ENCODE measurements around the gene RIN3. TPM values are rescaled to one million over a fixed set of nuclear protein-coding genes. Genes with fewer than 3 reads are reported as not detected.

Gene RIN3
- total and polyA plus RNA-seq, 10 of the 15 experiments (the other 5 are each of a cell fraction or from before 2014, with no cell fraction given) = 0.91 to 23.3 (median 6.3) TPM

DNA sequence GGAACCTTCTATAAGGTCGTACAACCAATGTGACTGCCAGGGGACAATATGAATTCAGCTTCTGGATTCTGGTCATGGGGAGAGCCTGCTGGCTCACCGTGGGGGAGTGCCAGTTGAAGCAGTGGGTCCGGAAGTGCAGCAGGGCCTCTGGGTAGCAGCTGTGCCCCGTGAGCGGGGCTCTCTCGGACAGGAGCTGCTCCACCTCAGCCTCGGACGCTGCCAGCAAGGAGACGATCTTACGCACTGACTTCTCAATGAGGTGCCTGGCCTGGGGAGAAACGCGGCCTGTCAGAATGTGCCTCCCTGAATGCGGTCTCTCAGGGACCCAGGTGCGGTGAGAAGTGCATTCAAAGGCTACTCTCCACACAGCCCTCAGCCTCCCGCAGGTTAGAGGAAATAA lies 192.8 kb downstream of the RIN3 start:
- DNase-seq (ENCODE audit: low read depth, low spot score) (no peak), FAIRE-seq (no peak), ATAC-seq (no peak)
- ChIA-PET RAD21 (ENCODE audit: unreplicated experiment) (interaction anchor here (1.0 kb wide), 1 partner anchor 77 kb away, joined by 4 read pairs; no protein-coding TSS in a partner anchor), SMC1A (ENCODE audit: uncharacterized antibody, unreplicated experiment) (no interaction called here), CTCF (interaction anchor here (1.4 kb wide), 1 partner anchor 78 kb away, joined by 3 read pairs; no protein-coding TSS in a partner anchor), POLR2A (no interaction called here)
- H3K79me2 ChIP-seq (ENCODE audit: control insufficient read depth, insufficient read depth, low read length) = no peaks in the 10 kb centered on the region
- in situ Hi-C loops (cut with MboI) = no loop called here
- no peak overlapping the region for H3K4me3 ChIP-seq
- no peaks in the 10 kb centered on the region for H4K20me1 ChIP-seq (ENCODE audit: control insufficient read depth, insufficient read depth)
- H3K36me3 ChIP-seq (ENCODE audit: control insufficient read depth in 2 of 2, insufficient read depth in 2 of 2, low read length in 1 of 2) = peaks cover 1 to 6% of the 10 kb centered on the region in 2 experiments; a peak in 3 of 4 replicates
- WGBS (ENCODE audit: insufficient coverage, insufficient replicate concordance, low lambda C conversion rate, missing lambda C conversion rate) = 95% methylated on average over 14 of the region's 15 CpGs
- H3K4me1 ChIP-seq (ENCODE audit: control insufficient read depth, insufficient read depth, low read length) = peaks cover 25% of the 10 kb centered on the region
- H3K9me3 ChIP-seq (replicated peaks; ENCODE audit: control insufficient read depth, insufficient read depth, low read length) = no peaks in the 10 kb centered on the region
- H3K9ac ChIP-seq (ENCODE audit: control insufficient read depth, insufficient read depth, low read length) = no peak overlapping the region
- no peaks in the 10 kb centered on the region for H3K27me3 ChIP-seq (replicated peaks in 1 of 2; ENCODE audit: control insufficient read depth in 2 of 2, insufficient read depth in 2 of 2, low read length in 1 of 2)
- H2AFZ ChIP-seq (ENCODE audit: control insufficient read depth, low read depth, low read length) = no peak overlapping the region
- no peak overlapping the region for H3K27ac ChIP-seq (ENCODE audit: control insufficient read depth, insufficient read depth)
- H3K4me2 ChIP-seq (ENCODE audit: control insufficient read depth, insufficient read depth) = no peak overlapping the region
- BruUV-seq (replicated peaks) = no TSS peak
- intact Hi-C loops (cut with micrococcal nuclease; ENCODE audit: unreplicated experiment) = no loop called here
- TF ChIP-seq POU2F2 (IDR thresholded peaks at IDR 0.05; ENCODE audit: borderline replicate concordance, low read depth, low read length) (no peak), TCF3 (IDR thresholded peaks at IDR 0.05; ENCODE audit: borderline replicate concordance, insufficient read depth, low read depth, low read length) (no peak), RELA (IDR thresholded peaks at IDR 0.05; ENCODE audit: borderline replicate concordance, partially characterized antibody) (no peak), RBBP5 (conservative IDR thresholded peaks at IDR 0.05) (no peak), FOXK2 (IDR thresholded peaks at IDR 0.05) (no peak), RB1 (IDR thresholded peaks at IDR 0.05; ENCODE audit: borderline replicate concordance) (no peak), WRNIP1 (IDR thresholded peaks at IDR 0.05; ENCODE audit: borderline replicate concordance, low read depth, low read length) (no peak), EZH2 (IDR thresholded peaks at IDR 0.05; ENCODE audit: borderline replicate concordance, control insufficient read depth, low read depth, low read length) (no peak), LARP7 (IDR thresholded peaks at IDR 0.05) (no peak), SPI1 (IDR thresholded peaks at IDR 0.05; ENCODE audit: borderline replicate concordance, insufficient read depth, low read depth, low read length) (no peak), SUZ12 (IDR thresholded peaks at IDR 0.05; ENCODE audit: unreplicated experiment) (no peak), SMAD1 (IDR thresholded peaks at IDR 0.05; ENCODE audit: low read depth, partially characterized antibody) (no peak), FOS (IDR thresholded peaks at IDR 0.05; ENCODE audit: borderline replicate concordance, extremely low read depth, insufficient read length) (no peak)
- TF ChIP-seq, protein P1, sequence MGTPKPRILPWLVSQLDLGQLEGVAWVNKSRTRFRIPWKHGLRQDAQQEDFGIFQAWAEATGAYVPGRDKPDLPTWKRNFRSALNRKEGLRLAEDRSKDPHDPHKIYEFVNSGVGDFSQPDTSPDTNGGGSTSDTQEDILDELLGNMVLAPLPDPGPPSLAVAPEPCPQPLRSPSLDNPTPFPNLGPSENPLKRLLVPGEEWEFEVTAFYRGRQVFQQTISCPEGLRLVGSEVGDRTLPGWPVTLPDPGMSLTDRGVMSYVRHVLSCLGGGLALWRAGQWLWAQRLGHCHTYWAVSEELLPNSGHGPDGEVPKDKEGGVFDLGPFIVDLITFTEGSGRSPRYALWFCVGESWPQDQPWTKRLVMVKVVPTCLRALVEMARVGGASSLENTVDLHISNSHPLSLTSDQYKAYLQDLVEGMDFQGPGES (IDR thresholded peaks at IDR 0.05) = no peak
- TF ChIP-seq, protein P2, sequence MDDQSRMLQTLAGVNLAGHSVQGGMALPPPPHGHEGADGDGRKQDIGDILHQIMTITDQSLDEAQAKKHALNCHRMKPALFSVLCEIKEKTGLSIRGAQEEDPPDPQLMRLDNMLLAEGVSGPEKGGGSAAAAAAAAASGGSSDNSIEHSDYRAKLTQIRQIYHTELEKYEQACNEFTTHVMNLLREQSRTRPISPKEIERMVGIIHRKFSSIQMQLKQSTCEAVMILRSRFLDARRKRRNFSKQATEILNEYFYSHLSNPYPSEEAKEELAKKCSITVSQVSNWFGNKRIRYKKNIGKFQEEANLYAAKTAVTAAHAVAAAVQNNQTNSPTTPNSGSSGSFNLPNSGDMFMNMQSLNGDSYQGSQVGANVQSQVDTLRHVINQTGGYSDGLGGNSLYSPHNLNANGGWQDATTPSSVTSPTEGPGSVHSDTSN (IDR thresholded peaks at IDR 0.05; ENCODE audit: insufficient replicate concordance, low read depth, low read length) = no peak
- TF ChIP-seq, protein P3, sequence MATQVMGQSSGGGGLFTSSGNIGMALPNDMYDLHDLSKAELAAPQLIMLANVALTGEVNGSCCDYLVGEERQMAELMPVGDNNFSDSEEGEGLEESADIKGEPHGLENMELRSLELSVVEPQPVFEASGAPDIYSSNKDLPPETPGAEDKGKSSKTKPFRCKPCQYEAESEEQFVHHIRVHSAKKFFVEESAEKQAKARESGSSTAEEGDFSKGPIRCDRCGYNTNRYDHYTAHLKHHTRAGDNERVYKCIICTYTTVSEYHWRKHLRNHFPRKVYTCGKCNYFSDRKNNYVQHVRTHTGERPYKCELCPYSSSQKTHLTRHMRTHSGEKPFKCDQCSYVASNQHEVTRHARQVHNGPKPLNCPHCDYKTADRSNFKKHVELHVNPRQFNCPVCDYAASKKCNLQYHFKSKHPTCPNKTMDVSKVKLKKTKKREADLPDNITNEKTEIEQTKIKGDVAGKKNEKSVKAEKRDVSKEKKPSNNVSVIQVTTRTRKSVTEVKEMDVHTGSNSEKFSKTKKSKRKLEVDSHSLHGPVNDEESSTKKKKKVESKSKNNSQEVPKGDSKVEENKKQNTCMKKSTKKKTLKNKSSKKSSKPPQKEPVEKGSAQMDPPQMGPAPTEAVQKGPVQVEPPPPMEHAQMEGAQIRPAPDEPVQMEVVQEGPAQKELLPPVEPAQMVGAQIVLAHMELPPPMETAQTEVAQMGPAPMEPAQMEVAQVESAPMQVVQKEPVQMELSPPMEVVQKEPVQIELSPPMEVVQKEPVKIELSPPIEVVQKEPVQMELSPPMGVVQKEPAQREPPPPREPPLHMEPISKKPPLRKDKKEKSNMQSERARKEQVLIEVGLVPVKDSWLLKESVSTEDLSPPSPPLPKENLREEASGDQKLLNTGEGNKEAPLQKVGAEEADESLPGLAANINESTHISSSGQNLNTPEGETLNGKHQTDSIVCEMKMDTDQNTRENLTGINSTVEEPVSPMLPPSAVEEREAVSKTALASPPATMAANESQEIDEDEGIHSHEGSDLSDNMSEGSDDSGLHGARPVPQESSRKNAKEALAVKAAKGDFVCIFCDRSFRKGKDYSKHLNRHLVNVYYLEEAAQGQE (IDR thresholded peaks at IDR 0.05; ENCODE audit: low read depth, low read length) = no peak
